ENCODE data around the gene AKT3. TPM values are rescaled to one million over a fixed set of nuclear protein-coding genes. Genes with fewer than 3 reads are reported as not detected.

AKT3 gene
- total and polyA plus RNA-seq, 8 donors, result 5.5 to 100 (median 13.8) TPM

GRCh38 chr1:243609698-243610097 is 240.3 kb downstream of the AKT3 start:
- WGBS, 5 donors, result 83 to 95% (median 91%) methylated on average over 2 of the region's 2 CpGs
- H3K4me1 ChIP-seq, result no peaks in the 10 kb centered on the region
- H3K4me3 ChIP-seq, result no peak overlapping the region
- H3K27ac ChIP-seq, result no peak overlapping the region
- no peak for DNase-seq
- peaks cover 0 to 28% (median 26%) of the 10 kb centered on the region in 4 donors for H3K36me3 ChIP-seq
- no peaks in the 10 kb centered on the region for H3K27me3 ChIP-seq
- no peak for TF ChIP-seq EP300 (IDR thresholded peaks at IDR 0.05)
- no peak for TF ChIP-seq POLR2AphosphoS5 (IDR thresholded peaks at IDR 0.05)
- TF ChIP-seq POLR2A (IDR thresholded peaks at IDR 0.05), result no peak
- TF ChIP-seq CTCF (IDR thresholded peaks at IDR 0.05), result no peak
- intact Hi-C loops (cut with DNase I; ENCODE audit: low total_unique reads), result no loop called here
- H3K9me3 ChIP-seq, result no peaks in the 10 kb centered on the region

DNA sequence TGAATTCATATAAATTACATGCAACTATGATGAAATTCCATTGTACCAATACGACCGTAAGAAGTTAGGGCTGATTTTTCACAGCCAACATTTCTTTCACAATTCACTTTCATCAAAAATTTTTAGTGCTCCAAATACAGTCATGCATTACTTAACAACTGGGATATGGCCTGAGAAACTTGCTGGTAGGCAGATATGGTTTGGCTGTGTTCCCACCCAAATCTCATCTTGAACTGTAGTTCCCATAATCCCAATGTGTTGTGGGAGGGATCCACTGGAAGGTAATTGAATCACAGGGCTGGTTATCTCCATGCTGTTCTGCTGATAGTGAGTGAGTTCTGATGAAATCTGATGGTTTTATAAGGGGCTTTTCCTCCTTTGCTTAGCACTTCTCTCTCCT is 244.4 kb downstream of the AKT3 start:
- Histone ChIP-seq H3K4me3 (no peak overlapping the region), H3K27ac (no peak overlapping the region), H3K4me1 (no peaks in the 10 kb centered on the region), H3K36me3 (peaks cover 0 to 24% (median 18%) of the 10 kb centered on the region in 4 donors), H3K27me3 (no peaks in the 10 kb centered on the region), H3K9me3 (peaks cover 0 to 16% (median 4%) of the 10 kb centered on the region in 4 donors)
- TF ChIP-seq POLR2A (IDR thresholded peaks at IDR 0.05), result no peak
- no peak for TF ChIP-seq EP300 (IDR thresholded peaks at IDR 0.05)
- TF ChIP-seq CTCF (IDR thresholded peaks at IDR 0.05), result no peak
- no peak for TF ChIP-seq POLR2AphosphoS5 (IDR thresholded peaks at IDR 0.05)
- WGBS, 5 donors, result 94 to 97% (median 95%) methylated on average over 2 of the region's 2 CpGs
- intact Hi-C loops (cut with DNase I; ENCODE audit: low total_unique reads), result no loop called here
- DNase-seq, result no peak

DNA sequence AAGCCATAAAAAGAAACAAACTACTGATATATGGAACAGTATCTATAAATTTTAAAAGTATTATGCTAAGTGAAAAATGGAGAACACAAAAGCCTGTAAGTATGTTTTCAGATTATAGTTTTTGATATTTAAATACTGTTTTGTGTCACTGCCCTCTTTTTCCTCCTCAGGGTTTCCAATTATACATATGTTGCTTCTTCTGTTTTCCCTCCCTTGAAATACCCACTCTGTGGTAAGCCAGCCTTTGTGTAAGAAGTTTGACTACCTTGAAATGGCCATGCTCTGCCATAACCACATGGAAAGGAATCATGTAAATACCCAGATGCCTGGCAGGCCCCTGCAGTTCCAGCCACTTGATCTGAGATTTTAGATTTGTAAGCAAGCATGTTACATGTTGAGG is 248.3 kb downstream of the AKT3 start:
- peaks cover 0 to 20% (median 10%) of the 10 kb centered on the region in 4 donors for H3K36me3 ChIP-seq
- H3K4me1 ChIP-seq, result no peaks in the 10 kb centered on the region
- no peak for TF ChIP-seq POLR2AphosphoS5 (IDR thresholded peaks at IDR 0.05)
- no peak for TF ChIP-seq EP300 (IDR thresholded peaks at IDR 0.05)
- no peak for TF ChIP-seq POLR2A (IDR thresholded peaks at IDR 0.05)
- TF ChIP-seq CTCF (IDR thresholded peaks at IDR 0.05), result no peak
- intact Hi-C loops (cut with DNase I; ENCODE audit: low total_unique reads), result no loop called here
- no peak overlapping the region for H3K4me3 ChIP-seq
- H3K9me3 ChIP-seq, result peaks cover 0 to 16% (median 4%) of the 10 kb centered on the region in 4 donors
- no peak for DNase-seq
- H3K27ac ChIP-seq, result no peak overlapping the region
- H3K27me3 ChIP-seq, result no peaks in the 10 kb centered on the region

- Histone ChIP-seq H3K4me1 (no peaks in the 10 kb centered on the region), H3K36me3 (peaks cover 0 to 8% (median 4%) of the 10 kb centered on the region in 4 donors), H3K27ac (no peak overlapping the region), H3K4me3 (no peak overlapping the region), H3K27me3 (no peaks in the 10 kb centered on the region), H3K9me3 (peaks cover 0 to 16% (median 4%) of the 10 kb centered on the region in 4 donors)
- DNase-seq, result peak in 1 of 2 donors; percentile 23
- intact Hi-C loops (cut with DNase I; ENCODE audit: low total_unique reads), result no loop called here
- TF ChIP-seq CTCF (IDR thresholded peaks at IDR 0.05) (no peak), POLR2A (IDR thresholded peaks at IDR 0.05) (no peak), POLR2AphosphoS5 (IDR thresholded peaks at IDR 0.05) (no peak), EP300 (IDR thresholded peaks at IDR 0.05) (no peak)
- 43 to 68% (median 61%) methylated on average over 2 of the region's 2 CpGs for WGBS, 5 donors
Observed at GRCh38 chr1:243598433-243598832, 251.6 kb downstream of the AKT3 start.
